T follicular helper cell (primary cell): ENCODE measurements around the gene MYCBPAP.
A peak's percentile ranks its signal among the peaks of the same experiment; 100 is the strongest.
"Not testable (repeated sequence)": the region's sequence is repeated elsewhere in the genome, so short reads cannot be mapped to it uniquely, and the experiment has no call there.

ENCODE experiments used
- DNase-seq: peaks from one replicate; pipeline ENCODE4 v3.0.0-alpha.2; 2020; ENCODE audit warnings: low read depth

MYCBPAP gene

GRCh38 chr17:50471009-50471905 is 37.0 kb upstream of the MYCBPAP start:
- no peak for DNase-seq

GRCh38 chr17:50472286-50472685 is 36.0 kb upstream of the MYCBPAP start:
- no peak for DNase-seq

GRCh38 chr17:50472761-50473161 is 35.5 kb upstream of the MYCBPAP start:
- DNase-seq = not testable (repeated sequence)

GRCh38 chr17:50473901-50474300 is 34.3 kb upstream of the MYCBPAP start:
- DNase-seq = no peak

GRCh38 chr17:50474523-50474922 is 33.7 kb upstream of the MYCBPAP start:
- DNase-seq = no peak

GRCh38 chr17:50475362-50475761 is 32.9 kb upstream of the MYCBPAP start:
- no peak for DNase-seq

GRCh38 chr17:50475775-50476544 is 32.3 kb upstream of the MYCBPAP start:
- DNase-seq = not testable (repeated sequence)

GRCh38 chr17:50476545-50477315 is 31.5 kb upstream of the MYCBPAP start:
- DNase-seq = no peak

- no peak for DNase-seq
Measured at GRCh38 chr17:50477976-50478375, 30.3 kb upstream of the MYCBPAP start.

- peak; percentile 71 for DNase-seq
Measured at GRCh38 chr17:50478391-50479381, 29.6 kb upstream of the MYCBPAP start, which contains the start of gene RSAD1. Gene RSAD1 (plus strand): TSS chr17:50478860. CDS start chr17:50478885, 25 bp downstream.

- peak; percentile 41 for DNase-seq
Measured at GRCh38 chr17:50479522-50480141, 28.6 kb upstream of the MYCBPAP start.

- no peak for DNase-seq
Measured at GRCh38 chr17:50480142-50480764, 28.0 kb upstream of the MYCBPAP start.

GRCh38 chr17:50480854-50481490 is 27.3 kb upstream of the MYCBPAP start:
- no peak for DNase-seq

- no peak for DNase-seq
Measured at GRCh38 chr17:50481648-50482047, 26.6 kb upstream of the MYCBPAP start.

- no peak for DNase-seq
Measured at GRCh38 chr17:50482110-50482509, 26.1 kb upstream of the MYCBPAP start.

- peak; percentile 53 for DNase-seq
Measured at GRCh38 chr17:50482516-50482915, 25.7 kb upstream of the MYCBPAP start.

GRCh38 chr17:50483266-50483665 is 25.0 kb upstream of the MYCBPAP start:
- DNase-seq = no peak

- DNase-seq = no peak
Measured at GRCh38 chr17:50484386-50485155, 23.7 kb upstream of the MYCBPAP start.
